Neural progenitor cell (in vitro differentiated cells): ENCODE measurements around the gene SCAPER. TPM values are rescaled to one million over a fixed set of nuclear protein-coding genes. Genes with fewer than 3 reads are reported as not detected.
"Not testable (repeated sequence)": the region's sequence is repeated elsewhere in the genome, so short reads cannot be mapped to it uniquely, and the experiment has no call there.

Experiments
- DNase-seq: peaks from one replicate; pipeline ENCODE4 v3.0.0-alpha.2; 2016; ENCODE audit warnings: low spot score
- H2AFZ ChIP-seq: fragments of 200-600 bp; sonication (generic); replicated peaks from 2 replicates; pipeline ENCODE4 v1.6.1; 2016; ENCODE audit warnings: antibody characterized with exemption
- H3F3A ChIP-seq: fragments of 200-600 bp; sonication (generic); 2 replicates; pipeline ENCODE4 v1.6.1; 2016; ENCODE audit warnings: antibody characterized with exemption, low read depth
- H3K27ac ChIP-seq: fragments of 200-600 bp; sonication (generic); 2 replicates; pipeline ENCODE4 v1.5.1; 2016; ENCODE audit warnings: mild to moderate bottlenecking
- H3K27me3 ChIP-seq: fragments of 200-600 bp; sonication (generic); 2 replicates; pipeline ENCODE4 v1.6.1; 2016; ENCODE audit warnings: mild to moderate bottlenecking, moderate library complexity
- H3K36me3 ChIP-seq: fragments of 200-600 bp; sonication (generic); 2 replicates; pipeline ENCODE4 v1.5.1; 2016
- H3K4me1 ChIP-seq: fragments of 200-600 bp; sonication (generic); 2 replicates; pipeline ENCODE4 v1.6.1; 2016; ENCODE audit warnings: mixed run types
- H3K4me2 ChIP-seq: fragments of 200-600 bp; sonication (generic); 2 replicates; pipeline ENCODE4 v1.6.1; 2016
- H3K4me3 ChIP-seq: fragments of 200-600 bp; sonication (generic); 2 replicates; pipeline ENCODE4 v1.5.1; 2016
- H3K79me2 ChIP-seq: fragments of 200-600 bp; sonication (generic); 2 replicates; pipeline ENCODE4 v1.6.1; 2016; ENCODE audit warnings: low read depth
- H3K9ac ChIP-seq: fragments of 200-600 bp; sonication (generic); 2 replicates; pipeline ENCODE4 v1.6.1; 2016
- H3K9me3 ChIP-seq: fragments of 200-600 bp; sonication (generic); 2 replicates; pipeline ENCODE4 v1.5.1; 2016; ENCODE audit warnings: low read depth
- H4K20me1 ChIP-seq: fragments of 200-600 bp; sonication (generic); 2 replicates; pipeline ENCODE4 v1.6.1; 2016; ENCODE audit warnings: low read depth
- H3K27ac Mint-ChIP-seq: 3 replicates; pipeline ENCODE4 v1.8.0; 2021; ENCODE audit warnings: mixed read lengths
- H3K27me3 Mint-ChIP-seq: 2 replicates; pipeline ENCODE4 v1.8.0; 2022; ENCODE audit warnings: low read depth, mild to moderate bottlenecking, inconsistent platforms, moderate library complexity, mixed read lengths; ENCODE audit not compliant: insufficient read depth
- H3K36me3 Mint-ChIP-seq: 3 replicates; pipeline ENCODE4 v1.8.0; 2021; ENCODE audit warnings: mixed read lengths
- H3K4me1 Mint-ChIP-seq: 3 replicates; pipeline ENCODE4 v1.8.0; 2021; ENCODE audit warnings: mixed read lengths
- H3K4me3 Mint-ChIP-seq: 3 replicates; pipeline ENCODE4 v1.8.0; 2021; ENCODE audit warnings: mild to moderate bottlenecking, moderate library complexity, mixed read lengths
- H3K9me3 Mint-ChIP-seq: 3 replicates; pipeline ENCODE4 v1.8.0; 2020; ENCODE audit warnings: mixed read lengths
- EZH2 ChIP-seq: fragments of 200-600 bp; sonication (generic); IDR thresholded peaks from 2 replicates; pipeline ENCODE4 v1.6.1; 2017; ENCODE audit warnings: antibody characterized with exemption, mild to moderate bottlenecking, moderate library complexity
- EZH2phosphoT487 ChIP-seq: fragments of 200-600 bp; sonication (generic); IDR thresholded peaks from 2 replicates; pipeline ENCODE4 v1.6.1; 2017; ENCODE audit warnings: antibody characterized with exemption
- total RNA-seq: library from RNA; depleted of rRNA; stranded (reverse); fragments of >200 nt; gene quantifications from 2 replicates; pipeline ENCODE4 v1.2.3, GENCODE V29; 2015; ENCODE audit warnings: low replicate concordance
- TF ChIP-seq, protein P1 (sequence below): fragments of 200-600 bp; sonication (generic); IDR thresholded peaks from 2 replicates; pipeline ENCODE4 v1.5.1; 2017; ENCODE audit warnings: antibody characterized with exemption, mild to moderate bottlenecking

Gene SCAPER
- total RNA-seq, 1 donor from 2014 or later: 20.4 TPM

- Histone ChIP-seq H3K9me3 (no peaks in the 10 kb centered on the region), H3F3A (peaks cover 6% of the 10 kb centered on the region), H3K4me3 (no peak overlapping the region), H3K27ac (no peak overlapping the region), H3K9ac (no peak overlapping the region), H2AFZ (no peak overlapping the region), H3K36me3 (no peaks in the 10 kb centered on the region), H3K4me2 (no peak overlapping the region), H3K79me2 (no peaks in the 10 kb centered on the region), H3K27me3 (peaks cover 21% of the 10 kb centered on the region), H3K4me1 (peaks cover 32% of the 10 kb centered on the region), H4K20me1 (peaks cover 10% of the 10 kb centered on the region)
- Mint-ChIP-seq H3K27me3 (peaks cover 4% of the 10 kb centered on the region), H3K4me3 (no peak overlapping the region), H3K9me3 (no peaks in the 10 kb centered on the region), H3K27ac (no peak overlapping the region), H3K36me3 (no peaks in the 10 kb centered on the region), H3K4me1 (peaks cover 26% of the 10 kb centered on the region)
- no peak for DNase-seq
- TF ChIP-seq EZH2phosphoT487: no peak
- TF ChIP-seq, protein P1, sequence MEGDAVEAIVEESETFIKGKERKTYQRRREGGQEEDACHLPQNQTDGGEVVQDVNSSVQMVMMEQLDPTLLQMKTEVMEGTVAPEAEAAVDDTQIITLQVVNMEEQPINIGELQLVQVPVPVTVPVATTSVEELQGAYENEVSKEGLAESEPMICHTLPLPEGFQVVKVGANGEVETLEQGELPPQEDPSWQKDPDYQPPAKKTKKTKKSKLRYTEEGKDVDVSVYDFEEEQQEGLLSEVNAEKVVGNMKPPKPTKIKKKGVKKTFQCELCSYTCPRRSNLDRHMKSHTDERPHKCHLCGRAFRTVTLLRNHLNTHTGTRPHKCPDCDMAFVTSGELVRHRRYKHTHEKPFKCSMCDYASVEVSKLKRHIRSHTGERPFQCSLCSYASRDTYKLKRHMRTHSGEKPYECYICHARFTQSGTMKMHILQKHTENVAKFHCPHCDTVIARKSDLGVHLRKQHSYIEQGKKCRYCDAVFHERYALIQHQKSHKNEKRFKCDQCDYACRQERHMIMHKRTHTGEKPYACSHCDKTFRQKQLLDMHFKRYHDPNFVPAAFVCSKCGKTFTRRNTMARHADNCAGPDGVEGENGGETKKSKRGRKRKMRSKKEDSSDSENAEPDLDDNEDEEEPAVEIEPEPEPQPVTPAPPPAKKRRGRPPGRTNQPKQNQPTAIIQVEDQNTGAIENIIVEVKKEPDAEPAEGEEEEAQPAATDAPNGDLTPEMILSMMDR: no peak
- no peak for TF ChIP-seq EZH2
These were observed 387.2 kb downstream of the SCAPER start for GRCh38 chr15:76517910-76518309.

DNA sequence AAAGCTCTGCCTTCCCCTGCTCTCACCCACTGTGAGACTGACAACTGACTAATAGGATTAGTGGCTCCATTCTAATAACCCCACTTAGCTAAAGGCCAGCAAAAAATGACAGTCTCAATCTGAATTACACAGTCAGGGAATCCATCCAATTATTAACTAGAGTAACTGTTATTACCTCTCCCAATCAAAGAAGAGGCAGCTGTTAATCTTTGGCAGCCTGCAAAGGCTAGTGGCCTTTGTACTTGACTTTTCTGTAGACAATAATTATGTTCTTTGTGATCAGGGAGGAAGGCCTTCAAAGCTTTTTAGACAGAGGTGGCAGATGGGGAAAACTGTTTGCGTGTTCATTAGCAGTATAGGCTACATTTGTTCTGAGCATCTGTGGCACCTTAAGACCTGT lies 390.9 kb downstream of the SCAPER start:
- Histone ChIP-seq H3K4me2 (peak overlapping the region; percentile 40), H3K27me3 (peaks cover 22% of the 10 kb centered on the region), H2AFZ (no peak overlapping the region), H3K4me1 (peaks cover 32% of the 10 kb centered on the region), H3K4me3 (no peak overlapping the region), H3F3A (peaks cover 6% of the 10 kb centered on the region), H3K9ac (no peak overlapping the region), H3K79me2 (no peaks in the 10 kb centered on the region), H3K9me3 (no peaks in the 10 kb centered on the region), H3K36me3 (no peaks in the 10 kb centered on the region), H3K27ac (no peak overlapping the region), H4K20me1 (peaks cover 10% of the 10 kb centered on the region)
- peaks cover 3% of the 10 kb centered on the region for H3K9me3 Mint-ChIP-seq
- peaks cover 26% of the 10 kb centered on the region for H3K4me1 Mint-ChIP-seq
- no peak overlapping the region for H3K4me3 Mint-ChIP-seq
- no peak overlapping the region for H3K27ac Mint-ChIP-seq
- peak; percentile 52 for DNase-seq
- no peak for TF ChIP-seq EZH2
- TF ChIP-seq EZH2phosphoT487: peak; percentile 37
- H3K27me3 Mint-ChIP-seq: peaks cover 2% of the 10 kb centered on the region
- H3K36me3 Mint-ChIP-seq: no peaks in the 10 kb centered on the region

- Histone ChIP-seq H4K20me1 (peaks cover 10% of the 10 kb centered on the region), H3K27me3 (peaks cover 22% of the 10 kb centered on the region), H3K4me3 (no peak overlapping the region), H3K9ac (no peak overlapping the region), H3K36me3 (no peaks in the 10 kb centered on the region), H3K27ac (no peak overlapping the region), H3K4me2 (no peak overlapping the region), H3K9me3 (no peaks in the 10 kb centered on the region), H3K79me2 (no peaks in the 10 kb centered on the region), H3F3A (peaks cover 6% of the 10 kb centered on the region), H2AFZ (no peak overlapping the region), H3K4me1 (peaks cover 25% of the 10 kb centered on the region)
- no peak for DNase-seq
- TF ChIP-seq EZH2phosphoT487 (no peak), EZH2 (no peak)
- TF ChIP-seq, protein P1: no peak
- H3K27me3 Mint-ChIP-seq: peaks cover 2% of the 10 kb centered on the region
- peaks cover 20% of the 10 kb centered on the region for H3K4me1 Mint-ChIP-seq
- H3K27ac Mint-ChIP-seq: no peak overlapping the region
- no peak overlapping the region for H3K4me3 Mint-ChIP-seq
- H3K9me3 Mint-ChIP-seq: peaks cover 3% of the 10 kb centered on the region
- H3K36me3 Mint-ChIP-seq: no peaks in the 10 kb centered on the region
These were observed 392.2 kb downstream of the SCAPER start for GRCh38 chr15:76512971-76513370.

GRCh38 chr15:76510663-76511062 lies 394.5 kb downstream of the SCAPER start:
- H3K79me2 ChIP-seq, DNase-seq, H3K27me3 Mint-ChIP-seq, H3K9me3 Mint-ChIP-seq, H3K36me3 Mint-ChIP-seq, H3K36me3 ChIP-seq, H3K27ac Mint-ChIP-seq, H3F3A ChIP-seq, H3K4me3 ChIP-seq, H3K9me3 ChIP-seq, H3K4me3 Mint-ChIP-seq, H2AFZ ChIP-seq, H3K27ac ChIP-seq, H3K4me2 ChIP-seq, H4K20me1 ChIP-seq, H3K9ac ChIP-seq: not testable (repeated sequence)
- peaks cover 22% of the 10 kb centered on the region for H3K4me1 ChIP-seq
- peaks cover 19% of the 10 kb centered on the region for H3K27me3 ChIP-seq
- peaks cover 17% of the 10 kb centered on the region for H3K4me1 Mint-ChIP-seq
